Activated CD8-positive, alpha-beta T cell treated with anti-CD3 and anti-CD28 coated beads for 36 hours (primary cell): ENCODE results near the gene ZNF512B. TPM values are rescaled to one million over a fixed set of nuclear protein-coding genes. Genes with fewer than 3 reads are reported as not detected.

Source experiments
- ATAC-seq: fragments of 200-7000 bp; cut with Tn5 transposase; one replicate; pipeline ENCODE4 v1.10.0; 2021; ENCODE audit warnings: mild to moderate bottlenecking, moderate library complexity
- CTCF ChIA-PET: fragments of 350-600 bp; sonication (Branson Sonifier 250); formaldehyde crosslinking; loops from one replicate; lab custom pipeline; 2021; ENCODE audit warnings: antibody characterized with exemption; lab: Charles Lee
- POLR2A ChIA-PET: fragments of 350-600 bp; sonication (Branson Sonifier 250); formaldehyde crosslinking; loops from one replicate; lab custom pipeline; 2021; ENCODE audit warnings: antibody characterized with exemption; lab: Charles Lee
- DNase-seq: peaks from one replicate; pipeline ENCODE4 v3.0.0-alpha.2; 2020
- H3K27ac Mint-ChIP-seq: one replicate; pipeline ENCODE4 v1.8.0; 2021; ENCODE audit warnings: mild to moderate bottlenecking, mixed read lengths
- H3K27me3 Mint-ChIP-seq: one replicate; pipeline ENCODE4 v1.8.0; 2021; ENCODE audit warnings: mixed read lengths
- H3K36me3 Mint-ChIP-seq: one replicate; pipeline ENCODE4 v1.8.0; 2021; ENCODE audit warnings: low read depth, mixed read lengths
- H3K4me1 Mint-ChIP-seq: one replicate; pipeline ENCODE4 v1.8.0; 2021; ENCODE audit warnings: low read depth, mixed read lengths
- H3K4me3 Mint-ChIP-seq: one replicate; pipeline ENCODE4 v1.8.0; 2021; ENCODE audit warnings: mild to moderate bottlenecking, moderate library complexity, mixed read lengths
- H3K9me3 Mint-ChIP-seq: one replicate; pipeline ENCODE4 v1.8.0; 2021; ENCODE audit warnings: mixed read lengths
- CTCF ChIP-seq: fragments of 200-600 bp; IDR thresholded peaks from one replicate; pipeline ENCODE4 v1.8.0; 2022; ENCODE audit warnings: antibody characterized with exemption, mild to moderate bottlenecking
- intact Hi-C: fragments of 100-400 bp; cut with micrococcal nuclease; formaldehyde crosslinking; loops from one replicate; pipeline ENCODE4 v1.10.0; 2022
- total RNA-seq, 2 experiments: library from RNA; stranded (reverse); gene quantifications; one replicate each; pipeline ENCODE4 v1.2.3, GENCODE V29; 2021

The ZNF512B gene
- total RNA-seq, 2 experiments from 2014 or later, result 7.5 to 8.6 TPM

- no peaks in the 10 kb centered on the region for H3K27me3 Mint-ChIP-seq
- POLR2A ChIA-PET, result no interaction called here
Observed at GRCh38 chr20:64010711-64011237, 41.0 kb upstream of the ZNF512B start.

DNA sequence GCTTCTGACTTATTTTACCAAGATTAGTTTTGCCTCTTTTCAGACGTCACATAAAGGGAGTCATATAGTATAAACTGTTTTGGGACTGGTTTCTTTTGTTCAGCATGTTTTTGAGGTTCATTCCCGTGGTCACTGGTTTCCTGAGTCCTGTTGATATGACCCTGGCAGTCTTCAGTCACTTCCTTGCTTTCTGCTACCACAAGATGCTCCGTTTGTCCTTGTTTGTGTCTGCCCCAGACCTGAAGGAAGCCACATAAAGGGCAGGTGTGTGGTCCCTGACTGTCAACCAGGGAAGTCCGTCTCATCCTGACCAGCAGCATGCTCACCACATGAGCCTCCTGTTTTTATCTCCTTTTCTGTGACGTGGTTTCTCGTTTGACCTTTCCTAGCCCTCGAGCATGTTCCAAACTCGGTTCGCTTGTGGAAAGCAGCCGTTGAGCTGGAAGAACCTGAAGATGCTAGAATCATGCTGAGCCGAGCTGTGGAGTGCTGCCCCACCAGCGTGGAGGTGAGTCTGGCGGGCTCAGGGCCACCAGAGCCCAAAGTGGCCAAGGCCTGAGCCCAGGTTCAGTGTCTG is 40.2 kb upstream of the ZNF512B start:
- ChIA-PET CTCF (interaction anchor here (1.7 kb wide), 1 partner anchor 30 kb away, joined by 4 read pairs; no protein-coding TSS in a partner anchor), POLR2A (no interaction called here)
- Mint-ChIP-seq H3K36me3 (peaks cover 71% of the 10 kb centered on the region), H3K27ac (peak overlapping the region; percentile 6), H3K27me3 (no peaks in the 10 kb centered on the region), H3K4me1 (peaks cover 26% of the 10 kb centered on the region), H3K4me3 (no peak overlapping the region), H3K9me3 (peaks cover 14% of the 10 kb centered on the region)
- TF ChIP-seq CTCF, result no peak
- no peak for ATAC-seq
- DNase-seq, result no peak
- intact Hi-C loops, result no loop called here

More at GRCh38 chr20:64010711-64011237, 41.0 kb upstream of the ZNF512B start:
- no peak overlapping the region for H3K4me3 Mint-ChIP-seq
- intact Hi-C loops, result no loop called here
- TF ChIP-seq CTCF, result no peak
- CTCF ChIA-PET, result interaction anchor here (1.3 to 1.7 kb wide), 2 partner anchors 28 to 30 kb away, joined by 4 read pairs; no protein-coding TSS in a partner anchor
- peaks cover 16% of the 10 kb centered on the region for H3K9me3 Mint-ChIP-seq
- peak overlapping the region; percentile 85 for H3K27ac Mint-ChIP-seq
- H3K4me1 Mint-ChIP-seq, result peaks cover 27% of the 10 kb centered on the region
- DNase-seq (peak; percentile 13), ATAC-seq (peak; percentile 13)
- peaks cover 74% of the 10 kb centered on the region for H3K36me3 Mint-ChIP-seq

- DNase-seq, result no peak
- H3K27ac Mint-ChIP-seq, result no peak overlapping the region
- no peak overlapping the region for H3K4me3 Mint-ChIP-seq
- ATAC-seq, result no peak
- peaks cover 11% of the 10 kb centered on the region for H3K9me3 Mint-ChIP-seq
- no peaks in the 10 kb centered on the region for H3K27me3 Mint-ChIP-seq
- H3K36me3 Mint-ChIP-seq, result peaks cover 66% of the 10 kb centered on the region
- H3K4me1 Mint-ChIP-seq, result peaks cover 14% of the 10 kb centered on the region
- no peak for TF ChIP-seq CTCF
- intact Hi-C loops, result no loop called here
- POLR2A ChIA-PET, result interaction anchor here (0.6 kb wide), 1 partner anchor 33 kb away, joined by 4 read pairs; no protein-coding TSS in a partner anchor
- CTCF ChIA-PET, result interaction anchor here (1.3 kb wide), 1 partner anchor 24 kb away, joined by 3 read pairs; no protein-coding TSS in a partner anchor
Observed at GRCh38 chr20:64006902-64007301, 37.2 kb upstream of the ZNF512B start.

- Mint-ChIP-seq H3K27me3 (no peaks in the 10 kb centered on the region), H3K4me3 (no peak overlapping the region), H3K36me3 (peaks cover 68% of the 10 kb centered on the region), H3K4me1 (peaks cover 13% of the 10 kb centered on the region), H3K9me3 (peaks cover 11% of the 10 kb centered on the region), H3K27ac (no peak overlapping the region)
- no peak for TF ChIP-seq CTCF
- intact Hi-C loops, result no loop called here
- no peak for ATAC-seq
- ChIA-PET POLR2A (no interaction called here), CTCF (interaction anchor here (1.3 kb wide), 1 partner anchor 23 kb away, joined by 3 read pairs; no protein-coding TSS in a partner anchor)
- no peak for DNase-seq
Observed at GRCh38 chr20:64006490-64006889, 36.8 kb upstream of the ZNF512B start.

- Mint-ChIP-seq H3K36me3 (peaks cover 63% of the 10 kb centered on the region), H3K4me1 (peaks cover 4% of the 10 kb centered on the region), H3K27ac (no peak overlapping the region), H3K27me3 (no peaks in the 10 kb centered on the region), H3K4me3 (no peak overlapping the region), H3K9me3 (peaks cover 9% of the 10 kb centered on the region)
- ChIA-PET CTCF (no interaction called here), POLR2A (no interaction called here)
- intact Hi-C loops, result no loop called here
- ATAC-seq (no peak), DNase-seq (no peak)
- no peak for TF ChIP-seq CTCF
Observed at GRCh38 chr20:64005394-64005793, 35.7 kb upstream of the ZNF512B start.
